GM12875 (cell line): ENCODE measurements around the gene SLC33A1.
"Not testable (repeated sequence)": the region's sequence is repeated elsewhere in the genome, so short reads cannot be mapped to it uniquely, and the experiment has no call there.

Source experiments
- H3K4me3 ChIP-seq: one replicate; pipeline ENCODE4 v1.5.1; 2011; ENCODE audit warnings: low read depth, low read length, control low read depth
- TF ChIP-seq, protein P1 (sequence below): IDR thresholded peaks from 2 replicates; pipeline ENCODE4 v1.5.1; 2011; ENCODE audit warnings: low read depth, mild to moderate bottlenecking, control low read depth, inconsistent platforms, low read length, moderate library complexity, borderline replicate concordance; ENCODE audit not compliant: insufficient read depth

SLC33A1 gene

DNA sequence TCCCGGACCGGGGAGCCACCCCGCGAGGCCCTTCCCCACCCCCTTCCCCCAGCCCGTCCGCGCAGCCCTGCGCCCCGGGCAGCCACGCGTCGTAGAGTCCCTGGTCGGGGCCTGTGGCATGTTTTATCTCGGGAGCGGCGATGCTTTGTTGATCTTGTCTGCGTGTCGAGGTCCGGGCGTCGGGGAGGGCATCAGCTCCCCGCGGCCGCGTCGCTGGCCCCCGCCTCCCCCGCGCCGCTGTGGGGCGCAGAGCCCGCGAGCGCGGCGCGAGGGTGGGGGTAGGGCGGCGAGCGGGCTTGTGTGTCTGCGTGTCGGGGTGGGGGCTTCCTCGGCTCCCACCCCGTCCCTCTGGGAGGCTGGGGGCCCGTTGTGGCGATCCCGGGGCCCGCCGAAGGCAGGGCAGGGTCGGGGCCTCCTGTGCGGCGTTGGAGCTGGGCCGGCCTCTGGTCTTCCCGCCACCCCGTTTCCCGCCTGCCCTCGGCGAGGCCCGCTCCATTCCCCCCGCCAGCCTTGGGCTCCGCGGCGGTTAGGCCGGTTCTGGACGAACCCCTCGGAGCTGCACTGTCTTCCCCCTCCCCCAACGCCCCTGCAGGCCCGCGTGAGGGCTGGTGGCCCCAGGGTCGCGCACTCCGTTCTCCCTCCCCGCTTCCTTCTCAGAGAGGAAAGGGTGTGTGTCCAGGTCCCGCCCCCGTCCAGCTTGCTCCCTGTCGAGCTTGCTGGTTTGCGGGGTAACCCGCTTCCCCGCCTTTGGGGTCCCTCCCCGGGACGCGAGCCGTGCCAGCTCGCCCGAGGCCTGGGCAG, 16.9 kb upstream of the SLC33A1 start:
- TF ChIP-seq, protein P1, sequence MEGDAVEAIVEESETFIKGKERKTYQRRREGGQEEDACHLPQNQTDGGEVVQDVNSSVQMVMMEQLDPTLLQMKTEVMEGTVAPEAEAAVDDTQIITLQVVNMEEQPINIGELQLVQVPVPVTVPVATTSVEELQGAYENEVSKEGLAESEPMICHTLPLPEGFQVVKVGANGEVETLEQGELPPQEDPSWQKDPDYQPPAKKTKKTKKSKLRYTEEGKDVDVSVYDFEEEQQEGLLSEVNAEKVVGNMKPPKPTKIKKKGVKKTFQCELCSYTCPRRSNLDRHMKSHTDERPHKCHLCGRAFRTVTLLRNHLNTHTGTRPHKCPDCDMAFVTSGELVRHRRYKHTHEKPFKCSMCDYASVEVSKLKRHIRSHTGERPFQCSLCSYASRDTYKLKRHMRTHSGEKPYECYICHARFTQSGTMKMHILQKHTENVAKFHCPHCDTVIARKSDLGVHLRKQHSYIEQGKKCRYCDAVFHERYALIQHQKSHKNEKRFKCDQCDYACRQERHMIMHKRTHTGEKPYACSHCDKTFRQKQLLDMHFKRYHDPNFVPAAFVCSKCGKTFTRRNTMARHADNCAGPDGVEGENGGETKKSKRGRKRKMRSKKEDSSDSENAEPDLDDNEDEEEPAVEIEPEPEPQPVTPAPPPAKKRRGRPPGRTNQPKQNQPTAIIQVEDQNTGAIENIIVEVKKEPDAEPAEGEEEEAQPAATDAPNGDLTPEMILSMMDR, result no peak
- H3K4me3 ChIP-seq, result peak overlapping the region; percentile 100

GRCh38 chr3:155870133-155870944, 16.1 kb upstream of the SLC33A1 start, which contains the start of gene GMPS:
TSS of gene GMPS (plus strand) at chr3:155870650. CDS start at chr3:155870871, 221 bp downstream.
- H3K4me3 ChIP-seq, result peak within 1 kb of the TSS; percentile 100
- TF ChIP-seq, protein P1, result peak; percentile 44

DNA sequence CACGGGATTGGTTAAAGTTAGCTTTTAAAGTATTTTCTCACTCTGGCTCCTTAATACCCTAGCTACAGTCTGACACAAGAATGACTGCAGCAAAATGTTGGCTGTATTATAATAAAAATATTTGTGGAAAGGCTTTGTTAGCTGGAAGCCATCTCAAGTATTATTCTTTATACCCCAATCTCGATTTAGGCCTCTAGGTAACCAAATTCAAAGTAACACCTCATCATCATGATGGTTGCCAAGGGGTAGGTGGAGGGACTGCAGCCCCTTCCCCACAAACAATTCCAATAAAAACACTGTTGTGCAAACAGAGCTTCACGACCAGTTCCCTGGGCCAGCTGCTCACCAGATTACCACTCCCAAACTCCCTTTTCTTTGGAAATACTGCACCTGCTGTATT, 15.5 kb upstream of the SLC33A1 start:
- TF ChIP-seq, protein P1, result no peak
- H3K4me3 ChIP-seq, result peak overlapping the region; percentile 48

GRCh38 chr3:155863072-155863784, 9.0 kb upstream of the SLC33A1 start:
- TF ChIP-seq, protein P1, result no peak

DNA sequence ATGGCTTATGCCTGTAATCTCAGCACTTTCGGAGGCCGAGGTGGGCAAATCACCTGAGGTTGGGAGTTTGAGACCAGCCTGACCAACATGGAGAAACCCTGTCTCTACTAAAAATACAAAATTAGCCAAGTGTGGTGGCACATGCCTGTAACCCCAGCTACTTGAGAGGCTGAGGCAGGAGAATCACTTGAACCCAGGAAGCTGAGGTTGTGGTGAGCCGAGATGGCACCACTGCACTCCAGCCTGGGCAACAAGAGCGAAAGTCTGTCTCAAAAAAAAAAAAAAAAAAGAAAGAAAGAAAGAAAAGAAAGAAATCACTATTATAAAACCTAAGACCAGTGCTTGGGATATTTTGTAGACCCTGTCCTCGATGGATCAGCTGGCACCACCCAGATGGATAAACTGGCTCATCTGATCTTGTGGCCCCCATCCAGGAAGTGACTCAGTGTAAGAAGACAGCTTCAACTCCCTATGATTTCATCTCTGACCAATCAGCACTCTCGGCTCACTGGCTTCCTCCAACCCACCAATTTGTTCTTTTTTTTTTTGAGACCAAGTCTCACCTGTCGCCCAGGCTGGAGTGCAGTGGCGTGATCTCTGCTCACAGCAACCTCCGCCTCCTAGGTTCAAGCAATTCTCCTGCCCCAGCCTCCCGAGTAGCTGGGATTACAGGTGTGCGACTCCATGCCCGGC, 8.2 kb upstream of the SLC33A1 start:
- H3K4me3 ChIP-seq, result not testable (repeated sequence)

More at GRCh38 chr3:155863072-155863784, 9.0 kb upstream of the SLC33A1 start:
- H3K4me3 ChIP-seq, result no peak overlapping the region

DNA sequence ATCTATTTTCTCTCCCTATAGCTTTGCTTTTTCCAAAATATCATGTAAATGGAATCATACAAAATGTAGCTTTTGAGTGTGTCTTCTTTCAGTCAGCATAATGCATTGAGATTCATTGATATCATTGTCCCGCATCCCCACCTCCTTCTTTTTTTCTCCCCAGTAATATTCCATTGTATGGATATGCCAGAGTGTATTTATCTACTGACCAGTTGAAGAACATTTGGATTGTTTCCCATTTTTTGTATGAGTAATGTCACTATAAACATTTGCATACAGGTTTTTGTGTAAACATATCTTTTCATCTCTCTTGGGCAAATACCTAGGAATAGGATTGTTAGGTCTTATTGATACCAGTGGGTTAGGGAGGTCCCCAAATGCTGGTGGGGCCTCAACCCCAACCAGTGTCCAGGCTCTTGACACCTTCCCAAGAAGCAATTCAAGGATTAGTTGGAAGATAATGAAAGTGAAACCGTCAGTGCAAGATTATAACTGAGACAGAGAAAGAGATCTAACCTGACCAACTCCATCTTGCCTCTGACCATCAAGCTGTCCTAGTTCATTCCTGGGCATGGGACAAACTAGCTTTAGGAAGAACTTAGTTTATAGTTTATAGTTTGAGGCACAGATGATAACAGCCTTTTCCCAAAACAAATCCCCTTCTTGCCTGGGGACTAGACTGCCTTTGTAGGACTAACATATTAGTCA, 7.4 kb upstream of the SLC33A1 start:
- TF ChIP-seq, protein P1, result no peak
- no peak overlapping the region for H3K4me3 ChIP-seq

GRCh38 chr3:155860424-155860823, 6.2 kb upstream of the SLC33A1 start:
- H3K4me3 ChIP-seq, result not testable (repeated sequence)
